A549 (cell line): Measurements from ENCODE around the gene FGF14. TPM values are rescaled to one million over a fixed set of nuclear protein-coding genes. Genes with fewer than 3 reads are reported as not detected.

Experiments
- ATAC-seq, 2 experiments: fragments of 200-7000 bp in 1 of 2; fragments of >200 bp in 1 of 2; cut with Nextera tagmentation in 1 of 2; cut with Tn5 transposase in 1 of 2; 3 replicates each; pipeline versions ENCODE4 v1.8.0 to v1.9.1; 2018 to 2020; ENCODE audit warnings: mild to moderate bottlenecking in 1 of 2, moderate library complexity in 1 of 2
- CTCF ChIA-PET: fragments of 300-600 bp; sonication (Branson Sonifier 250); formaldehyde crosslinking; extraction: SDS; loops from one replicate; lab custom pipeline; 2021; ENCODE audit warnings: antibody characterized with exemption, inconsistent platforms; lab: Yijun Ruan, JAX
- POLR2A ChIA-PET: fragments of 350-600 bp; formaldehyde crosslinking; extraction: SDS; loops from one replicate; lab custom pipeline; 2021; ENCODE audit warnings: antibody characterized with exemption, inconsistent platforms; lab: Yijun Ruan, JAX
- DNase-seq, 2 experiments: peaks; one replicate each; pipeline versions ENCODE4 v3.0.0 to v3.0.0-alpha.2; 2011 to 2016; ENCODE audit warnings: low read depth in 1 of 2, low spot score in 1 of 2
- FAIRE-seq: peaks from 2 replicates; lab custom pipeline; 2011; peaks lifted over from hg19 to GRCh38; lab: Jason Lieb, UNC
- H3K27ac ChIP-seq, 2 experiments: fragments of >200 bp; sonication (Bioruptor Twin); formaldehyde crosslinking; 3 replicates each; pipeline ENCODE4 v1.5.1; 2016 to 2017
- H3K4me1 ChIP-seq: fragments of >200 bp; sonication (Bioruptor Twin); formaldehyde crosslinking; 3 replicates; pipeline ENCODE4 v1.6.1; 2016
- H3K4me2 ChIP-seq: fragments of >200 bp; sonication (Bioruptor Twin); formaldehyde crosslinking; 3 replicates; pipeline ENCODE4 v1.6.1; 2016
- H3K4me3 ChIP-seq: fragments of >200 bp; sonication (Bioruptor Twin); formaldehyde crosslinking; 3 replicates; pipeline ENCODE4 v1.5.1; 2016
- H3K9me3 ChIP-seq: fragments of >200 bp; sonication (Bioruptor Twin); formaldehyde crosslinking; 3 replicates; pipeline ENCODE4 v1.6.1; 2016
- ATOH8 ChIP-seq: fragments of 250-450 bp; sonication (Bioruptor Pico); IDR thresholded peaks from 2 replicates; pipeline ENCODE4 v1.5.0; 2020; ENCODE audit warnings: low read depth, mild to moderate bottlenecking, moderate library complexity
- BCL3 ChIP-seq: fragments of >200 bp; sonication (Bioruptor Twin); formaldehyde crosslinking; IDR thresholded peaks from 3 replicates; pipeline ENCODE4 v1.6.1; 2016
- BHLHE40 ChIP-seq: IDR thresholded peaks from 2 replicates; pipeline ENCODE4 v1.6.1; 2012; ENCODE audit warnings: low read depth, low read length, inconsistent platforms
- CEBPB ChIP-seq, 2 experiments: fragments of >200 bp in 1 of 2; sonication (Bioruptor Twin) in 1 of 2; formaldehyde crosslinking in 1 of 2; IDR thresholded peaks; 2 replicates each; pipeline ENCODE4 v1.6.1; 2012 to 2016
- CHD2 ChIP-seq: fragments of 150-350 bp; IDR thresholded peaks from 2 replicates; pipeline ENCODE4 v1.6.1; 2014; ENCODE audit warnings: low read length; ENCODE audit not compliant: partially characterized antibody
- CHD4 ChIP-seq: fragments of 200-600 bp; sonication (generic); IDR thresholded peaks from 2 replicates; pipeline ENCODE4 v1.6.1; 2016; ENCODE audit warnings: antibody characterized with exemption, mild to moderate bottlenecking, borderline replicate concordance
- CTCF ChIP-seq: fragments of >200 bp; sonication (Bioruptor Twin); formaldehyde crosslinking; IDR thresholded peaks from 3 replicates; pipeline ENCODE4 v1.5.1; 2016
- E2F6 ChIP-seq: IDR thresholded peaks from 2 replicates; pipeline ENCODE4 v1.6.1; 2012; ENCODE audit warnings: low read depth, borderline replicate concordance
- ELK1 ChIP-seq: fragments of 150-350 bp; IDR thresholded peaks from 2 replicates; pipeline ENCODE4 v1.6.1; 2014; ENCODE audit warnings: low read depth, mild to moderate bottlenecking, low read length
- ESRRA ChIP-seq: fragments of 150-350 bp; IDR thresholded peaks from 2 replicates; pipeline ENCODE4 v1.6.1; 2014; ENCODE audit warnings: mild to moderate bottlenecking, low read length, borderline replicate concordance
- FOSB ChIP-seq: fragments of 250-450 bp; sonication (Bioruptor Pico); IDR thresholded peaks from 2 replicates; pipeline ENCODE4 v1.5.0; 2020; ENCODE audit warnings: mild to moderate bottlenecking, moderate library complexity
- HES2 ChIP-seq: fragments of >200 bp; sonication (Bioruptor Twin); formaldehyde crosslinking; IDR thresholded peaks from 2 replicates; pipeline ENCODE4 v1.6.1; 2016
- HEYL ChIP-seq: fragments of 250-450 bp; sonication (Bioruptor Pico); IDR thresholded peaks from 2 replicates; pipeline ENCODE4 v1.8.0; 2021; ENCODE audit warnings: mild to moderate bottlenecking, moderate library complexity
- KDM1A ChIP-seq: fragments of 200-600 bp; sonication (generic); IDR thresholded peaks from 2 replicates; pipeline ENCODE4 v1.6.1; 2016; ENCODE audit warnings: low read depth, mild to moderate bottlenecking
- MYC ChIP-seq: IDR thresholded peaks from 2 replicates; pipeline ENCODE4 v1.6.1; 2012; ENCODE audit warnings: mild to moderate bottlenecking, inconsistent platforms, low read length, improper control_type of control experiment, borderline replicate concordance
- RARB ChIP-seq: fragments of 250-450 bp; sonication (Bioruptor Pico); IDR thresholded peaks from 2 replicates; pipeline ENCODE4 v1.8.0; 2021; ENCODE audit warnings: mild to moderate bottlenecking, moderate library complexity
- REST ChIP-seq: fragments of 200-600 bp; sonication (generic); IDR thresholded peaks from 2 replicates; pipeline ENCODE4 v1.6.1; 2016; ENCODE audit warnings: antibody characterized with exemption, mild to moderate bottlenecking, moderate library complexity
- ZC3H11A ChIP-seq: fragments of 450-650 bp; IDR thresholded peaks from 2 replicates; pipeline ENCODE4 v1.6.1; 2014; ENCODE audit warnings: antibody characterized with exemption, mild to moderate bottlenecking
- ZSCAN20 ChIP-seq: fragments of 250-450 bp; sonication (Bioruptor Pico); IDR thresholded peaks from 2 replicates; pipeline ENCODE4 v1.8.0; 2022; ENCODE audit warnings: mild to moderate bottlenecking, moderate library complexity
- WGBS: methylation state at CpG from one replicate; pipeline ENCODE4 v1.1.6; 2017; ENCODE audit errors: missing lambda C conversion rate; 5-methylcytosine and 5-hydroxymethylcytosine counted together
- polyA plus RNA-seq, 4 experiments: library from polyadenylated mRNA; depleted of rRNA in 3 of 4; stranded (reverse); fragments of >200 nt; fragmentation: RNase III in 1 of 4; extraction: RNeasy Plus Mini Kit Qiagen cat#74134 plus additional on column Dnase treatment in 1 of 4; gene quantifications; 2 replicates in 3 of 4; 3 replicates in 1 of 4; pipeline ENCODE4 v1.2.3, GENCODE V29; 2011 to 2017

Gene FGF14
- polyA plus RNA-seq, 2 of the 4 experiments (the other 2 are of a cell fraction) = not detected

GRCh38 chr13:101915755-101916107 lies 486.1 kb downstream of the FGF14 start (continued):
- no peak for TF ChIP-seq ELK1
- no peak for TF ChIP-seq HEYL (CRISPR knock-in tag)
- TF ChIP-seq MYC = no peak
- no peak for TF ChIP-seq RARB (CRISPR knock-in tag)
- TF ChIP-seq FOSB (CRISPR knock-in tag) = no peak
- TF ChIP-seq, all 56 proteins: peak for 0

- WGBS = 8% methylated on average over 7 of the region's 7 CpGs
- no peak for FAIRE-seq
- H3K4me2 ChIP-seq = no peak overlapping the region
- peaks cover 7% of the 10 kb centered on the region; the same call in 1 of the 3 replicates for H3K4me1 ChIP-seq
- ChIA-PET CTCF (no interaction called here), POLR2A (no interaction called here)
- DNase-seq = no peak
- no peak overlapping the region for H3K27ac ChIP-seq
- no peaks in the 10 kb centered on the region for H3K9me3 ChIP-seq
- H3K4me3 ChIP-seq = no peak overlapping the region
- no peak for ATAC-seq
- no peak for TF ChIP-seq HES2
- TF ChIP-seq CHD2 = no peak
- no peak for TF ChIP-seq CHD4
- TF ChIP-seq ZC3H11A = no peak
- no peak for TF ChIP-seq MYC
- no peak for TF ChIP-seq FOSB (CRISPR knock-in tag)
- TF ChIP-seq CEBPB (IDR thresholded peaks at IDR 0.05) = no peak
- no peak for TF ChIP-seq E2F6
- TF ChIP-seq BCL3 = no peak
- TF ChIP-seq CTCF = no peak
- no peak for TF ChIP-seq ZSCAN20
- TF ChIP-seq RARB (CRISPR knock-in tag) = no peak
- TF ChIP-seq ATOH8 (CRISPR knock-in tag) = no peak
- TF ChIP-seq ELK1 = no peak
- no peak for TF ChIP-seq REST
- no peak for TF ChIP-seq BHLHE40
- TF ChIP-seq KDM1A = no peak
- TF ChIP-seq ESRRA = no peak
Observed at GRCh38 chr13:101915331-101915730, 486.5 kb downstream of the FGF14 start.
